ENCODE measurements around the gene EXOC2.
"Not testable (repeated sequence)": the region's sequence is repeated elsewhere in the genome, so short reads cannot be mapped to it uniquely, and the experiment has no call there.

Gene EXOC2

DNA sequence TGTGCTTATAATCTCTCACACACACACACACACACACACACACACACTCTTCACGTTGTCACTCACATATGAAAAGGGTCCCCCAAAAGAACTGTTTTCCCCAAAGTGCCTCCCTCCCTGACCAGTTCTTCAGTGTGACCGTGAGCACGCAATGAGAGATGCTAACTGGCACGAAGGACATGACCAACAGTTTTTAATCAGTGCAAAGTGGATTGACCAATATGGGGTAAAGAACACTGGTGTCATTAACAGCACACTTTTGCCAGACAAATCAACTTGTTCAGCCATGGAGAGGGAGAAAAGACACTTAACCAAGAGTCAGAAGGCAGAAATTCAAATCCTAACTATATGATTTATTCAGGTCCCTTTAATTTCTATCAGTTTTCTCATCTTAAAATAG, 15.0 kb downstream of the EXOC2 start:
- no peak for DNase-seq

DNA sequence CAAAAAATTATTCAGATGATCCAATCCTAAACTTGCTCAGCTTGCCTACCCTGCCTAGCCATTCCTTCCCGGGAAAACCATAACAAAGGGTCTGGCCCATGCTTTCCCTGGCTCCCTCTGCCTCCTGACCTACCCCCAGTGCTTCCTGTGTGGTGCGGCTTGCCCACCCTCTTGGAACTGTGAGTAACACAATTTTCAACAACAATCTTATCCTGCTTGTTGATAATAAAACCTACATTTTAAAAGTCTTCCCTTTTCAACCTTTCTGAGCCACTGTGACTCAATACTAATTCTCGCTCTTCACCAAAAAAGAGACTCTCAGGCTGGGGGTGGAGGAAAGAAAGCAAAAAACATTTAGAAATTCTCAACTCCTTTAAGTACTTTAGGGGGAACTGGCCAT, 18.0 kb downstream of the EXOC2 start:
- DNase-seq, result no peak

DNA sequence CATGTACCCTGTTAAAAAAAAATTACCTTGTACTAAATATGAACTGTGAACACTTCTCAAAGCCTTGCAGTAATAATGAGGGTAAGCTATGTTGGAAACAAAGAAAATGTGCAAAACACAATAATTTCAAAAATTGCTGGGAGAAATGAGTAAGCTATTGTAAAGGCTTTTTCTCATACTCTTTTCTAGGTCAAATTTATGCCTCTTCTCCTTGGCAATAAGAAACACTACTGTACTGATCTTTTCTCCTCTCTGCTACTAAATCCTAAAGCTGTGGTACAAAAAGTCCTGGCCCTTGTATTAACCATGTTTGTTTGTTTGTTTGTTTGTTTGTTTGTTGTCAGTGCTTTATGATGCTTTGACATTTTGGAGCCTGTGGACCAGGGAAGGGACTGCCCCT, 18.5 kb downstream of the EXOC2 start:
- DNase-seq, result no peak

DNA sequence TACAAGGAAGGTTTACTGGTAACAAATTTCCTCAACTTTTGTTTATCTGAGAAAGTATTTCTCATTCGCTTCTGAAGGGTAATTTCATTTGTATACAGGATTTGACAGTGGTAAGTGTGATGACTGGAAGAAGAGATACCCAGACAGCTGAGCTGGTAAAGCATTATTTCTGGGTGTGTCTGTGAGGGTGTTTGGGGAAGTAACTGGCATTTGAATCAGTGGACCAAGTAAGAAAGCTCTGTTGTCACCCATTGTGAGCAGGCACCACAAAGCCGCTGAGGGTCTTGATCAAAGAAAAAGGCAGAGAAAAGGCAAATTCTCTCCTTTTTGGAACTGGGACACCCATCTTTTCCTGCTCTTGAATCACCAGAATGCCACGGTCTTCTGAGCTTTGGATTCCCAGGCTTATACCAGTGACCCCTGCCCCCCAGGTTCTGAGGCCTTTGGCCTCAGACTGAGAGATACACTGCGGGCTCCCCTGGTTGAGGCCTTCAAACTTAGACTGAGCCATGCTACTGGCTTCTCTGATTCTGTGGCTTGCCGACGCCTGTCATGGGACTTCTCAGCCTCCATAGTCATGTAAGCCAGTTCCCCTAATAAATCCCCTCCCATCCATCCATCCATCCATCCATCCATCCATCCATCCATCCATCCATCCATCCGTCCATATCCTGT, 25.5 kb downstream of the EXOC2 start:
- no peak for DNase-seq

DNA sequence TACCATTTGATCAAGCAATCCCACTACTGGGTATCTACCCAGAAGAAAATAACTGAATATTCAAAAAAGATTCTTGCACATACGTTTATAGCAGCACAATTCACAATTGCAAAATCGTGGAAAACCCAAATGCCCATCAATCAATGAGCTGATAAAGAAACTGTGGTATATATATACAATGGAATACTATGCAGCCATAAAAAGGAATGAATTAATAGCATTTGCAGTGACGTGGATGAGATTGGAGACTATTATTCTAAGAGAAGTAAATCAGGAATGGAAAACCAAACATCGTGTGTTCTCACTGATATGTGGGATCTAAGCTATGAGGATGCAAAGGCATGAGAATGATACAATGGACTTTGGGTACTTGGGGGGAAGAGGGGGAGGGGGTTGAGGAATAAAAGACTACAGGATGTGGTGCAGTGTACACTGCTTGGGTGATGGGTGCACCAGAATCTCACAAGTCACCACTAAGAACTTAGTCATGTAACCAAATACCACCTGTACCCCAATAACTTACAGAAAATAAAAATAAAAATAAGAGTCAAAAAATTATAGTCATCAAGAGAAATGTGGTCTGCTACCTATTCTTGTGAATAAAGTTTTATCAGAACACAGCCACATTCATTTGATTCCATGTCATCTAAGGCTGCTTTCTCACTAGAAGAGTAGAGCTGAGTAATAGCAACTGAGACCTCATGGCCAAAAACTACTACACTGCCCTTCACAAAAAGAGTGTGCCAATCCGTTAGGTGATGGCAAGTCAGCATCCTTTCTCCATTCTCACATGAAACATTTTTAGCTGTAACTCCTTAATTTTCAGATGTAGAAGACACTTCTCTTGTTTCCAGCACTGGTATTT, 27.3 kb downstream of the EXOC2 start:
- no peak for DNase-seq

DNA sequence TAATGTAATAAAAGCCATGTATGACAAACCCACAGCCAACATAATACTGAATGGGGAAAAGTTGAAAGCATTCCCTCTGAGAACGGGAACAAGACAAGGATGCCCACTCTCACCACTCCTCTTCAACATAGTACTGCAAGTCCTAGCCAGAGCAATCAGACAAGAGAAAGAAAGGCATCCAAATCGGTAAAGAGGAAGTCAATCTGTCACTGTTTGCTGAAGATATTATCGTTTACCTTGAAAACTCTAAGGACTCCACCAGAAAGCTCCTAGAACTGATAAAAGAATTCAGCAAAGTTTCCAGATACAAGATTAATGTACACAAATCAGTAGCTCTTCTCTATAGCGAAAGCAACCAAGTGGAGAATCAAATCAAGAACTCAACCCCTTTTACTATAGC, 29.2 kb downstream of the EXOC2 start:
- not testable (repeated sequence) for DNase-seq

DNA sequence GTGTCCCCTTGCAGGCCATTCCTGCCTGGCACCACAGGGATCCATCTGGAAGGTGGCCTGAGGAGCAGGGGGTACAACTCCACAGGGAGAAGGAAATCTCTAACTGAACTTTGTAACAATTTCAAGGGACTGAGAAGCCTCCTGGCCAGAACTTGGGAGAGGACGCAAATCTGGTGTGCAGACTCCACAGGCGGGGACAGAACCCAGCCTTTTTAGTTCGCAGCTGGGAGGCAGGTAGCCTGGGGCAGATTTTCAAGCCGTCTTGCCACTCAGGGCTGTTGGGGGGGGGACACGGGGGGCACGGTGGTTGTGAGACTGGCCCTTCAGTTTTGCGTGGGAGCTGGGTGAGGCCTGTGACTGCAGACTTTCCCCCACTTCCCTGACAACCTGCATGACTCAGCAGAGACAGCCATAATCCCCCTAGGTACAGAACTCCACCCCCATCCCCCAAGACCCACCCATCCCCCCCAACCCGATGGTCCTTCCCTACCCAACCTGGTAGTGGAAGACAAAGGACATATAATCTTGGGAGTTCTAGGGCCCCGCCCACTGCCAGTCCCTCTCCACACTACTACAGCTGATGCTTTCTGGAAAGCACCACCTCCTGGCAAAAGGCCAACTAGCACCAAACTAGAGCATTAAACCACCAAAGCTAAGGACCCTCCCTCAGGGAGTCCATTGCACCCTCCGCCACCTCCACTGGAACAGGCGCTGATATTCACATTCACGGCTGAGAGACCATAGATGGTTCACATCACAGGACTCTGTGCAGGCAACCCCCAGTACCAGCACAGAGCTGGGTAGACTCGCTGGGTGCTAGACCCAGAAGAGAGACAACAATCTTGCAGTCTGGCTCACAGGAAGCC, 33.0 kb downstream of the EXOC2 start:
- DNase-seq, result no peak

DNA sequence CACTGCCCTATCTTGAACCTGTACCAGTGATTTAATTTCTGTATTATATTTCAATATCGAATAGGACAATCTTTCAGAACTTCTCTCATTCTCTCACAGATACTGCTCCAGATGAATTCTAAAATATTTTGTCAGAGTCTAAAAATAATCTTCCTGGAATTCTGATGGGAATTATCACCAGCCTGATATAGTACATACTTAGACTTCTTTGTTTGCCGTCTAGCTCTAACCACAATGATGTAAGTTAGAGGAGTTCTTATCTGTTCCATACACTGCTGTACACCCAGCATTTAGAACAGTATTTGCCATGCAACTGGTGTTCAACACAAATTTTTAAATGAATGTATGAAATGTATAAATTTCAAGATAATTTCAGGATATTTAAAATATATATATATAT, 34.7 kb downstream of the EXOC2 start:
- no peak for DNase-seq

DNA sequence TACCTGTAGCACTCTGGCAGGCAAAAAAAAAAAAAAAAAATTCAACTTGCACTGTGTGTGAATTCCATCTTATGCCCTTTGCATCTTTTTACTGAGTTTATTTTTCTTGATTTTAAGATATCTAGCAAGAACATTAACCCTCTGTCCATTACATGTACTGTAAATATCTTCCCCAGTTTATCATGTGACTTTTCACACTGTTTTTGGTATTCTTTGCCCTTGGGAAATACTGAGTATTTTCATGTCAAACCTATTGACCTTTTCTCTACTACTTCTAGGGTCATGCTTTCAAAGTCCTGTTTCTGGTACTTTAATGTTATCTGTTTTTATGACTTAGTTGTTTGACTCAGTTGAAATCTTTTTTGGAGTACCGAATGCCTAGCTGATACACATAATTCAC, 35.2 kb downstream of the EXOC2 start:
- no peak for DNase-seq

DNA sequence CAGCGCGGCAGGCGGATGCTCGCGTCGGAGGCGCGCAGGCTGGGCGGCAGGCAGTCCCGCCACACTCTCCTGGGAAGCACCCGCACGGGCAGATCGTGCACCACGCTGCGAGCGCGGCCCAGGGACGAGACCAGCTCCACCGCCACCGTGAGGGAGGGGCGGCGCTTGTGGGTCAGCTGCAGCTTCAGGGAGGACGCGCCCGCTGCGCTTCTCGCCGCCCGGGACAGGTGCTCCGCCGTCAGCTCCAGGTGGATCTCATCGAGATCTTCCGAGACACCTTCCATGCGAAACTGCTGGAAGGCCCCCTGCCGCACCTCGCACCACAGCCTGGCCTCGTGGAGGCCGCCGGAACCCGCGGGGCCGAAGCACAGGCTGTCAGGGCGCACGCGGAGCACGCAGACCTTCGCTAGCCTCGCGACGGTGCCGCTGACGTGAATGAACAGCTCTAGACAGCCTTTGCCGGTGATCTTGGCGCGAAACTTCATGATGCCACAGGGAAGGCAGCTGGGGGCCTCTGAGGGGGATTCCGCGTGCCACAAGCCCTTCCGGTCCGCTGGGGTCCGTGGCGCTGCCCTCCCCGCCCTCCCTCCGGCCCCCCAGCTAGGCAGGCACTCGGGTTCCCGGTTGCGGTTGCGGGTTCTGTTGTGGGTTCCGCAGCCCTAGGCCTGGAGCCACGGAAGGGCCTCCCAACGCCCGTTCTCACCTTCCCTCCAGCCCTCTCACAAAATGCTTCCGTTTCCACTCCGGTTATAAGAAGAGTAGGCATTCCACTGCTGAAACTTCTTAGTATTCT, 36.3 kb downstream of the EXOC2 start, which contains the start of gene HUS1B:
HUS1B (minus strand) TSS at position 641 of the 793 bp plus-strand sequence; CDS start at position 485, 156 bp downstream.
- no peak for DNase-seq

DNA sequence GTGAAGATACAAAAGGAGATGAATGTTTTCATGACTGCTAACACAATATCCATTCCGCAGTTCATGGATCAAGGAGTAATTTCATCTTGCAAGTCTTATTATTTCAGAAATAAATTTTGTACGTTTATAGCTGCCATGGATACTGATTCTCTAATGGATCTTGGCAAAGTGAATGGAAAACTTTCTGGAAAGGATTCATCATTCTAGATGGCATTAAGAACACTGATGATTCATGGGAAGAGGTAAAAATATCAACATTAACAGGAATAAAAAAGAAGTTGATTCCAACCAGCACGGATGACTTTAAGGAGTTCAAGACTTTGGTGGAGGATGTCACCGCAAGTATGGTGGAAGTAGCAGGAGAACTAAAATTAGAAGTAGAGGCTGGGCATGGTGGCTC, 38.8 kb downstream of the EXOC2 start:
- DNase-seq, result no peak

DNA sequence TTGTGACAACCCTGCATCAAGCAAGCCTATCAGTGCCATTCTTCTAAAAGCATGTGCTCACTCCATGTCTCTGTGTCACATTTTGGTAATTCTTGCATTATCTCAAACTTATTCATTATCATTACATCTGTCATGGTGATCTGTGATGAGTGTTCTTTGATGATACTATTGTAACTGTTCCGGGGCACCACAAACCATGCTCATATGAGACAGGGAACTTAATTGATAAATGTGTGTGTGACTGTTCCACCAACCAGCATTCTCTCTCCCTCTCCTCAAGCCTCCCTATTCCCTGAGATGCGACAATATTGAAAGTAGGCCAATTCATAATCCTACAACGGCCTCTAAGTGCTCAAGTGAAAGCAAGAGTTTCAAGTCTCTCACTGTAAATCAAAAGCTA, 40.1 kb downstream of the EXOC2 start:
- DNase-seq, result no peak

DNA sequence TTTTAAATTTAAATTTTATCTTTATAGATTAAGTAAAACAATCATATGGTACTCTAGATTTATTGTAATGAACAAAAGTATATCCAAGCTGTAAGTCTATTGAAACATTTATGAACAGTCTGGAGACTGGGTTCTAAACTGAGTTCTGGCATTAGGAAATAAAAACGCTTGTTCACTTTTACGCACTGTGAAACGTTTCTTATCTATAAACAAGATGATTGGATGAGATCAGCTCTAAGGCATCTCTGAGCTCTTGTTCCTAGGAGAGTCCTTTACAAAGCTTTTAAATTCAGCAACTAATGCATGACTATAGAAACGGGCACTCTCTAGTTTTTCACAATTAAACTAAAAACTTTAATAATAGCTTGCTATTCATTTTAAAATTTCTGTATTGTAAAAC, 42.8 kb downstream of the EXOC2 start:
- no peak for DNase-seq

DNA sequence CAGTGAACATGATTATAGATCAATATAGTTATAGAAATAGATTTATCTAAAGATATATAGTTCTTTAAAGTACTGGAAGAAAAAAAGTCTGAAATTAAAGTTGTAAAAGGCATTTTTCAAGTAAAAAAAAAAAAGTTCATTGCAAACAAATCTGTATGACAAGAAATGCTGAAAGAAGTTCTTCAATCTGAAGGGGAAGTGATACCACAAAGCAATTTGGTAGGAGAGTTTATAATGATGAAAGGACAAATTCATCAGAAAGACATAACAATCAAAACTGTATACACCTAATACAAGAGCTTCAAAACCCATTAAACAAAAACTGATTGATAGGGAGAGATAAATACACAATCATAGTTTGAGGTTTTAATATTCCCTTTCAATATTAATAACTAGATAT, 50.1 kb downstream of the EXOC2 start:
- no peak for DNase-seq

DNA sequence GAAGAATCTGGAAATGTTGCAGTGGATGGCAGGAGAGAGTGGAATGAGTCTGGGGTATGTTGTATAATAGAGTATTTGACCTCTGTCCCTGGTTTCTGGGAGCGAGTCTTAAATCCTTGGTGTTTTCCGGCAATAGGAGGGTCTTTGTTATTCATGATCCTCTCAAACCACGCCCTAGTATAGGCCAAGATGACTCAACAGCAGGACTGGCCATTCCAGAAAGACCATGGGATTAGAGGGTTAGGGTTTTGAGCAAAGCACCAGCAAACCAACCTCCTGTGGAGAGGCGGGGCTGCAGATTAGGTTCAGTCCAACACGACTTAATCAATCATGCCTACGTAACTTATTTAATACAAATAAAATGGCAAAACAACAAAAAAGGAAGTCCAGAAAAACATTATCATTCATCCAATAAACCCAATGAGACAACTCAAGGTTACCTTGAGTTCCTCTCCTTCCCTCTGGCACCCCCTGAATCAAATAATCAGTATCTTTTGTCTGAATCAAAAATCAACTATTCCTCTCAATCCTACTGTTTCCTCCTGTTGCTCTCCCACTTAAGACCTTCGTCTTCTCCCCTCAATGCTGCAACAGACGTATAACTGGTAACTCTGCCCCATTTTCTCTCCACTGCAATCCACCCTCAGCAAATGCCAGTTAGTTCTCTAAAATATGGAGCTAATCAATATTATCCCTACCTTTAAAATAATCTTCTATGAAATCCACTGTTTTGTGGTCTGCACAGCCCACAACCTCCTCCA, 51.5 kb downstream of the EXOC2 start:
- no peak for DNase-seq

DNA sequence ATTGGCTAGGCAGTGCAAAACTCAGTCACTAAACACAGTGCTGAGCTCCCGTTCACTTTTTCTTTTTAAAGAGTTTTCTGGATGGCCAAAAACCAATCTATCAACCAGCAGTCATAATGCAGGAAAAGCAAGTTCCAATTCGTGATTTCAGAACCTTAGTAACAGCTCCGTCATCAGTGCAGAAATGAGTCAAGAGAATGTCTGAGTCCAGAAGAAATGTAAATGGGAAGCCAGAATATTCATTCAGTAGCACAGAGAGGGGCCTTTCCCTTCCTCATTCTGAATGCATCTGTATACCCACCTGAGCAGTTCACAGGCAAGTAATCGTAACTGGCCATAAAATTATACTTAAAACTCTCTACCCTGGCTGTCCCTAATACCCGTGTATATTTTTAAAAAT, 56.5 kb downstream of the EXOC2 start:
- no peak for DNase-seq

DNA sequence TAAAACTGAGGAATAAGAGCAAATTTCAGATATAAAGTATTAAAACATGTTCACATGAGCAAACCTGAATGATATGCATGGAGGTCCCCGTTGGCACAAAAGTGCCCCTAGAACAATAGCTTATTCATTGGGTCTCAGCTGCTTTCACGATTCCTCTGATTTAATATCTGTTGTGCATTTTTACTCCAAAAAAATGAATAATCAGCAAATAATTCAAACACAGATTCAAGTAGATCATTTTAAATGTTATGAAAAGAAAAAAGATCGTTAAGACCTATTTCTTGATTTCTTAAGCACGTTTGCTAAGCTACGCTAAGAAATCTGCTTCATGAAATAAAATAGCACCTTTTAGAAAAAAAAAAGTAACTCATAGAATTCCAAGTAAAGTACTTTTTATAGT, 57.7 kb downstream of the EXOC2 start:
- no peak for DNase-seq

DNA sequence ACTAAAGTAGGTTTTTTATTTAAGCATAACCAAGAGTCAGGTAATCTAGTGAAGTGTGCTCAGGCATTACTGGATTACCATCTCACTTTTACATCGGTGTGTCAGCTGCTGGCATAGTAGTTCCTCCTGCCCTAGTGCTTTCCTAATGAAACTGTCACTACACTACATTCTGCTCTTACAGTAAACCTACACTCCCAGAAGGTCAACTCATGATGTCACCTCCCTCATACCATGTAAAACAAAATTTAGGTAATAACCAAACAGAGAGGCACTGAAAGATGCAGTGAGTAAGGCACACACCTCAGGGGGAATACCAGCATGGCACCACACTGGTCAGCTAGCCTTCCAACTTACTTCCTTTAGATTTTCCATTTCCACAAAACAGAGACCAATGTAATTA, 59.3 kb downstream of the EXOC2 start:
- DNase-seq, result no peak

DNA sequence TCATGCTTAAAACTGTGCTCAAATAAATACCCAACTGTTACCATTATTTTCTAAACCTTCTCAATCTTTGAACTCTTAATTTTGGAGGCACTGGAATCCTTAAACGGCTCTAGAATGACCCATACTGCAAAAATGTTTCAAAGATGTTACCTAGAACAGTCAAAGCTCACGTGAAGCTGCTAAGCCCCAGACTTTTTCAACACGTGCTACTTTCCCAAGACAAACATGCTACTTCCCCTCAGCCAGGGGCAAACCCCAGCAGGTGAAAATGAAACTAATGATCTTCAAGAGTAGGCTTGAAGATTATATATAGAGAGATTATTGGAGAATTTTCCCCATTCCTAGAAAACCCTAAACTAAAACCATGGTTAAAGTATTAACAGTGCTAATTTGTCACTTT, 64.2 kb downstream of the EXOC2 start:
- no peak for DNase-seq

DNA sequence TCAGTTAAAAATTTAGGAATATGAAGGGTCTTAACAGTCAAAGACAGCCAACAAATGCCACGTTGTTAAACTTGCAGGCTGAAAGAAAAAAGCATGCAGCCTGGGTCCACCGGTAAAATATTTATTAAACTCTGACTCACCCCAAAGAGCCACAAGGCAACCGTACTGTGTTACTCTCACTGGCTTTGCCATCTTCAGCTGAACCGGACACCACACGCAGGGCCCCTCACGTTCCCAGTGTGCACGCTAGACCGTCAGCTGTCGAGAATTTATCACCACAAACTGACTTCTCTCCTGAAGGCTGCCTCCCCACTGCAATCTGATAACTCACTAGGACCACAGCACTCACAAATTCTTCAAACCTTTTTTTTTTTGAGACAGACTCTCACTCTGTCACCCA, 66.7 kb downstream of the EXOC2 start:
- DNase-seq, result no peak

DNA sequence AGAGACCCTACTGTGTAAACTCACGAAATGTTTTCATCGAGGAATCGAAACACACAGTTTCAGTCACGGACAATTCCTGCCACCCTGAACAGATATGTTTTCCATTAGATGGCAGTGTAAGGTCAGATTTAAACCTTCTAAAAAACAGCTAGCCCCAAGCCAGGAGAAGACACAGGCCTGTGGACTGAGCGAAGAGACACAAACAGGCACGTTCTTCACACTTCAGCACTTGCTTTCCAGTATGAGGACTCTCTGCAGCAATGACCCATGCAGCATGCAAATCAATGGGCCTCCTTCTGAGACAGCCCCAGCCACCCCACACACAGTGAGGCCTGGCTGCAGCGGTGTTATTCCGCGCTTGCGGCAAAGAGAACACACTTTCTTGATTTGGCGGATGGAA, 68.0 kb downstream of the EXOC2 start:
- DNase-seq, result no peak

DNA sequence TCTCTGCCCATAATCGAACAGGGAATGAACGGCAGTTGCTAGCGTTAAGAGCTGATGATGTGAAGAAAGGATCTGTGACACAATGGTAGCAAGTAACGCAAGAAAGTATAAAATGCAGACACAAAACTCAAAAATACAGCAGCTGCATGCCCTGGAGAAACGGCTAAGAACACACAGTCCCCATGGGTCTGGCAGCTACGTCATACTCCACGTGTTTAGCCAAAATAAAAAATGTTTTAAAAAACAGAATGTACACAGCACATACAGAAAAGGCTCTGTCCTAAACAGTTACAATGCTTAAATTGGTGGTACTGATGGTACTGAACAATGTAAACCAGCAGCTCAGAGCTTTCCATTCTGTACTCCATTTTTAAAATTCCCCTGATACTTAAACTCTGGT, 70.5 kb downstream of the EXOC2 start:
- no peak for DNase-seq
